Inflammatory macrophage (primary cell): ENCODE results near the gene MAN2B1.
"Not testable (repeated sequence)": the region's sequence is repeated elsewhere in the genome, so short reads cannot be mapped to it uniquely, and the experiment has no call there.

Source experiments
- DNase-seq, 2 donors: peaks; one replicate each; pipeline ENCODE4 v3.0.0-alpha.2; 2020 to 2022

Gene MAN2B1

GRCh38 chr19:12656899-12657571, 9.5 kb downstream of the MAN2B1 start:
- DNase-seq: no peak

GRCh38 chr19:12655546-12655945, 11.0 kb downstream of the MAN2B1 start:
- DNase-seq: no peak

GRCh38 chr19:12652219-12652618, 14.3 kb downstream of the MAN2B1 start:
- DNase-seq: no peak

- DNase-seq: no peak
Observed at GRCh38 chr19:12649941-12650340, 16.6 kb downstream of the MAN2B1 start.

GRCh38 chr19:12648088-12648487, 18.5 kb downstream of the MAN2B1 start:
- no peak for DNase-seq

GRCh38 chr19:12647490-12648071, 19.0 kb downstream of the MAN2B1 start:
- peak; percentile 39 to 58 for DNase-seq

- DNase-seq: no peak
Observed at GRCh38 chr19:12647047-12647446, 19.5 kb downstream of the MAN2B1 start.

GRCh38 chr19:12646551-12646950, 20.0 kb downstream of the MAN2B1 start:
- DNase-seq: no peak

- not testable (repeated sequence) for DNase-seq
Observed at GRCh38 chr19:12643716-12644115, 22.8 kb downstream of the MAN2B1 start.

GRCh38 chr19:12642506-12642905, 24.0 kb downstream of the MAN2B1 start:
- DNase-seq: no peak

- DNase-seq: no peak
Observed at GRCh38 chr19:12641456-12641855, 25.1 kb downstream of the MAN2B1 start.

GRCh38 chr19:12639901-12640613, 26.5 kb downstream of the MAN2B1 start:
- DNase-seq: peak; percentile 83 to 87

- DNase-seq: no peak
Observed at GRCh38 chr19:12638611-12639182, 27.8 kb downstream of the MAN2B1 start.

- no peak for DNase-seq
Observed at GRCh38 chr19:12636631-12637030, 29.9 kb downstream of the MAN2B1 start.

- DNase-seq: no peak
Observed at GRCh38 chr19:12629215-12629614, 37.3 kb downstream of the MAN2B1 start.

- peak in 1 of 2 donors; percentile 8 for DNase-seq
Observed at GRCh38 chr19:12628040-12629022, 38.2 kb downstream of the MAN2B1 start.

- no peak for DNase-seq
Observed at GRCh38 chr19:12626958-12627357, 39.6 kb downstream of the MAN2B1 start.

- DNase-seq: no peak
Observed at GRCh38 chr19:12623361-12624031, 43.0 kb downstream of the MAN2B1 start.

GRCh38 chr19:12621253-12622024, 45.1 kb downstream of the MAN2B1 start:
- DNase-seq: not testable (repeated sequence)

- DNase-seq: no peak
Observed at GRCh38 chr19:12617646-12618045, 48.9 kb downstream of the MAN2B1 start.

- peak in 1 of 2 donors; percentile 10 for DNase-seq
Observed at GRCh38 chr19:12611361-12611699, 55.2 kb downstream of the MAN2B1 start.
